GM21528 (cell line): ENCODE data around the gene ODF2.
"Not testable (repeated sequence)": the region's sequence is repeated elsewhere in the genome, so short reads cannot be mapped to it uniquely, and the experiment has no call there.

ENCODE experiments used
- ATAC-seq: cut with Tn5 transposase; IDR thresholded peaks from one replicate; pipeline ENCODE4 v1.9.1; 2021; ENCODE audit warnings: mild to moderate bottlenecking, moderate library complexity; ENCODE audit not compliant: unreplicated experiment, low FRiP score

ODF2 gene

GRCh38 chr9:128479262-128479661 lies 23.5 kb downstream of the ODF2 start:
- ATAC-seq: no peak

DNA sequence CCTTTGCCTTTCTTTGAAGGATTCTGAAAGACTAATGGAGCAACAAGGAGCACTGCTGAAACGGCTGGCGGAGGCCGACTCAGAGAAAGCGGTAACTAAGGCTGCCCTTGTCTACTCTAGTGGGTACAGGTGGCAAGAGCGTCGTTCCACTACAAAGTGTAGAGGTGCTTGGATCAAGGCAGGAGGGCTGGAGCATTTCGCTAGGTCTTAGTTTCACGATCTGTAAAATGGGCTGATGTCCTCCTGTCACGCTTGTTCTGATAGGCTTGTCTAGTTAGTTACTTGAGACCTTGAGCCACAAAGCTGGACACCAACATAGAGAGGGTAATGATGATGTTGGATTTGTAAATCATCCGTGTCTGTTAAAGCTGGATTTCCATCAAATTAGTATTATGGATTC lies 25.8 kb downstream of the ODF2 start:
- no peak for ATAC-seq

GRCh38 chr9:128482186-128482585 lies 26.4 kb downstream of the ODF2 start:
- ATAC-seq: no peak

GRCh38 chr9:128484686-128485413 lies 29.0 kb downstream of the ODF2 start:
- ATAC-seq: no peak

DNA sequence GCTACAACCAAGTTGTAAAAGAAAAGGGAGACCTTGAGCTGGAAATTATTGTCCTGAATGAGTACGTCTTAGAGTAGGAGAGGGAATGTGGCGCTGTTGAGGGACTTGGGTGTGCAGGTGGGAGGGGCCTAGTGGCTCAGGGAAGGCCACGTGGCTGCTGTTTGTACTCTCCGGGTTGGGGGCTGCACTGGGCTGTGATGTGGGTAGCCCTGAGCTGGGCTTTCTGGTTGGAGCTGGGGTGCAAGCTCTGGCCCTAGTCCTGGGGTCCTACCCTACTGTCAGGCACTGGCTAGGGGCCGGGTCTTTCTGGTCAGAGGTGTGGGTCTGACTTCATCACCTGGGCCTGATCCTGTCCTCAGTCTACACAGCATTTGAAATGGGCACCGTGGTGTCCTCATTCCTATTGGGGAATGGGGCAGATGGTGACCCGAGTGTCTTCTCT lies 29.6 kb downstream of the ODF2 start:
- ATAC-seq: no peak

DNA sequence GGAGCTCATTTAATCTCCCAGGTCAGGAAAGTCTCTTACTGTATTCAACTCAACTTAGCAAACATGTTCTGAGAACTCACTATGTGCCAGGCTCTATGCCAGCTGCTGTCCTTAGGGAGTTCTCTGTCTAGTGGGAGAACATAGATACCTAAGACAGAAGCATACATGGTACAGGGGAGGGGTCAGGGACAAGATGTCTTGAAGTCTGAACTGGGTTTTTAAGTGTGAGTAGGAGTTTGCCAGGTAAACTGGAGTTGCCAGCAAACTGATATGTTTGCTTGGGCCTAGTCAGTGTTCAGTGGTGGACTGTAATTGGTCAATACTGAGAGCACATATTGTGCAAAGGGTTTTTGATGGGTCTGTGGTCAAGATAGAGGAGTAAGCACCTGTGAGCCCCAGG lies 30.4 kb downstream of the ODF2 start:
- no peak for ATAC-seq

GRCh38 chr9:128493424-128493823 lies 37.6 kb downstream of the ODF2 start:
- ATAC-seq: no peak

GRCh38 chr9:128494108-128494745 lies 38.4 kb downstream of the ODF2 start:
- ATAC-seq: no peak

DNA sequence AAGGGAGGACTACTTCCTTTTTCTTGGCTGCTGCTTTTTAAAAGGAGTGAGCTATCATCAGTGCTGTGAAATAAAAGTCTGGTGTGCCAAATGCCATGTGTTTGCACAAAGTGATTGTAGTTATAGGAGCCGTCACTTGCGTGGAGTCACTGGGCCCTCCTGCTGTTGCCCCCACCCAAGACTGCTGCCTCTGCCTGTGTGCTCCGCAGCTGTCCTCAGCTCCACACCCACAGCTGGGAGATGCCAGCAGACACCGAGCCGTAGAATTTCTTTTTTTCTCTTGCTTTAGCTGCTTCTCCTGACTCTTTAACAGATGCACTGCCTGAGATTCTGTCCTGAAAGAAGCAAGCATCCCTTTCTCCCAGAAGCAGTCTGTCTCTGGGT lies 38.9 kb downstream of the ODF2 start:
- ATAC-seq: no peak

GRCh38 chr9:128495296-128495695 lies 39.5 kb downstream of the ODF2 start:
- ATAC-seq: no peak

GRCh38 chr9:128495804-128496417 lies 40.1 kb downstream of the ODF2 start:
- ATAC-seq: no peak

DNA sequence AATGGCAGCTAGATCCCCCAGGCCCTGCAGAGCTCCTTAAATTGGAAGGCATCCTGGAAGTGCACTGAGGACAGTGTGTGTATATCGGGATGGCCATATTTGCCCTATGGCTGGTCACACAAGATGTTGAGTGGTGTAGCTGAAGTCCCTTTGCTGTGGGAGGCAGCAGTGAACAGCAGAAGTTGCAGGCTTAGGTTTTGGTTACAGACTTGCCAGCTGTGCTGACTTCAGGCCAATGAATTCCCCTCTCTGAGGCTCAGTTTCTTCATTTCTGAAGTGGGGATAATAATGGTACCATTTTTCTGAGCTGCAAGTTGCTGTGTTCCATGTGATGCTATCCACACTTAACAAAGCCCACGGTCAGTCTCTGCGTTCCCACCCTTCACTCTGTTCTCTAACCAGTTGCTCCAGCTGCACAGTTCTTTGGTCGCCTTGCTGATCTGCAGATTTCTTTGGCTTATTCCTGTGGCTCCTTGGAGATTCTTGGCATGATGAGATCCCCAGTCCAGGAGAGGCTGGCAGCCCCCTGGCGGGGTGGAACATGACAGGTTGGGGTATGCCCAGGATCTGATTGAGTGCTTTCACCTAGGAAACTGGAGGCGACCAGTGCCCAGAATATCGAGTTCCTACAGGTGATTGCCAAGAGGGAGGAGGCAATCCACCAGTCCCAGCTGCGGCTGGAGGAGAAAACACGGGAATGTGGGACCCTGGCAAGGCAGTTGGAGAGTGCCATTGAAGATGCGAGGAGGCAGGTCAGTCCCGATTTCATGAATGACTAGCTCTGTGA lies 42.2 kb downstream of the ODF2 start:
- no peak for ATAC-seq

DNA sequence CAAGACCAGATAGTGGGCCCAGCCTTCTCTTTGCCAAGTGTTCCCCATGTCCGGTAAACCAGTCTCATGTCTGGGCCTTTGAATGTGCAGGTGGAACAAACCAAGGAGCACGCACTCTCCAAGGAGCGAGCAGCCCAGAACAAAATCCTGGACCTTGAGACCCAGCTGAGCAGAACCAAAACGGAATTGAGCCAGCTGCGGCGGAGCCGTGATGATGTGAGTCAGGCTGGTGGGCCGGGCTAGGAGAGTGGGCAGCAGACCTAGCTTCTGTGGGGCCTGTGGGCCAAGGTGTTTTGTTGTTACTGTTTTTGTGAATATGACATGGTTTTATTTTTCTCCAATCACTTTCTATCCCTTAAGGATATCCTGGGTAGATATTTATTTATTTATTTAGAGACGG lies 43.1 kb downstream of the ODF2 start:
- no peak for ATAC-seq

DNA sequence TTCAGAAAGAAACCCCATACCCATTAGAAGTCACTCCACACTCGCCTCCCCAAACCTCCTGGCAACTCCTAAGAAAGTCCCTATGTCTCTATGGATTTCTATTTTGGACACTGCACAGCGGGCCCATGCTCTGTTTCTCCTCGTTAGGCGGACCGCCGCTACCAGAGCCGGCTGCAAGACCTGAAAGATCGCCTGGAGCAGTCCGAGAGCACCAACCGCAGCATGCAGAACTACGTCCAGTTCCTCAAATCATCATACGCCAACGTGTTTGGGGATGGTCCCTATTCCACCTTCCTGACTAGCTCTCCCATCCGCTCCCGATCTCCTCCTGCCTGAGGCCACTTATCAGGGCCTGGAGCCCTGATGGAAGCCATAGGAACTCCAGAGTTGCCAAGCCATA lies 44.1 kb downstream of the ODF2 start:
- ATAC-seq: no peak

- ATAC-seq: not testable (repeated sequence)
Measured at GRCh38 chr9:128503415-128503825, 47.6 kb downstream of the ODF2 start.

- ATAC-seq: no peak
Measured at GRCh38 chr9:128503870-128504269, 48.1 kb downstream of the ODF2 start.

DNA sequence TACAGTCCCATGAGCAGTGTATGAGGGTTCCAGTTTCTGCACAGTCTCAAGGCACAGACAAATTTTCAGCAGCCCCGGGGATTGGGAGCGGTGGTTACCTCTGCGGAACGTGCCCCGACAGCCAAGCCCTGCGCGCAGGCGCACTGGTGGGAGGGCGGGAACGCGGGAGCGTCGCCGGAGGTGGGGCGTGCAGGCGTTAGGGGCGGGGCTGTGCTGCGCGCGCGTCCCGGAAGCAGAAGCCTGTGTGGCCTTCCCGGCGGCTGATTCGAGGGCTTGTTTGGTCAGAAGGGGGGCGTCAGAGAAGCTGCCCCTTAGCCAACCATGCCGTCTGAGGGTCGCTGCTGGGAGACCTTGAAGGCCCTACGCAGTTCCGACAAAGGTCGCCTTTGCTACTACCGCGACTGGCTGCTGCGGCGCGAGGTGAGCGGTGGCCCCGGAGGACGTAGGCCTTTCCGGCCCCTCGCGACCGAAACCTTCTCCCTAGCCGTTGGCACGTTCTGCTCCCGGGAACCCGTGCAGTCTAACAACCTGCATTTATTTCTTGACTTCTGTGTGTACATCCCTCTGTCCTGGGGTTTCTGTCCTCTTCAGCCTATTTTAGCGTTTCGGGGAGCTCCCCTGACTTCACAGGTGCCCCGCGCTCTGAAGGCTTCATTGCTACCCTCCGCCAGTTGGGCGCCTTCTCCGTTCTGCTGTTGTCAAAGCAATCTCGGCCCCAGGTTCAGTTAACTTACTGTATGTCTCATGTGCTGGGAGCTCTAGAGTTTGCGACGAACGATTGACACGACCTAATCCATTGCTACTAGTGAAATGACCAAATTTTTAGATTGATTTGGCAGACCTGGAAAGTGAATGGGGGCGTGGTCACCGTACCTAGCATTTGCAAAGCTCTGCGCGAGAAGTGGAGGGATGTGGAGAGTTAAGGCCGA lies 48.9 kb downstream of the ODF2 start, which contains the start of gene GLE1:
Gene GLE1, plus strand, starts transcription at position 235 of the 929 bp plus-strand sequence. Its CDS starts 87 bp downstream, at position 322.
- peak; percentile 75 for ATAC-seq

DNA sequence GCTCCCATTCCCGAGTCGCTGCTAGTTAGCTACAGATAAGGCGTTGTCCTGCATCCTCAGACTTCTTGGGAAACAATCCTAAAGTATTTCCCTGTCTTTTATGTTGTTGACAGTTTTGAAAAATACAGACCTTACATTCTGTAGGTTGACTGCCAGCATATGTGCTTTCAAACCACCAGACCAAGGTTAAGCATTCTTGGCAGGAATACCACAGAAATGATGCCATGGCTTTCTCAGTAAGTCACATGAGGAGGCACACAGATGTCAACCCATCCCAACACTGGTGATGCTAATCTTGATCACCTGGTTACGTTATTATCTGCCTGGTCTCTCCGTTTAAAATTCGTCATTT lies 49.6 kb downstream of the ODF2 start:
- ATAC-seq: no peak

GRCh38 chr9:128505906-128506305 lies 50.1 kb downstream of the ODF2 start:
- not testable (repeated sequence) for ATAC-seq

DNA sequence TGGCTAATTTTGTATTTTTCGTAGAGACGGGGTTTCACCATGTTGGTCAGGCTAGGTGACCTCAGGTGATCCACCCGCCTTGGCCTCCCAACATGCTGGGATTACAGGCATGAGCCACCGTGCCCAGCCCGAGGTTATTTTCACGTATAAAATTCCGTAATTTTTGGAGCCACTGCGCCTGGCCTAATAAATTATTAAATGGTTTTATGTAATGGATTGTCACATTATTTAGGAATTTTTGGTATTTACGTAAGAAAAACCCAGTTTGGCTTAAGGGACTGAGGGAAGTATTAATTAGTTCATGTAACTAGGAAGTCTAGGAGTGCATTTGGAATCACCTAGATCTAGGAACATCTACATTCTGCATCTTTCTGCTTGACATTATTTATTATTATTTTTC lies 57.0 kb downstream of the ODF2 start:
- ATAC-seq: no peak
